GM18519 (cell line): ENCODE results near the gene ECE2.
"Not testable (repeated sequence)": the region's sequence is repeated elsewhere in the genome, so short reads cannot be mapped to it uniquely, and the experiment has no call there.

Experiments used
- ATAC-seq: cut with Tn5 transposase; IDR thresholded peaks from one replicate; pipeline ENCODE4 v1.9.1; 2021; ENCODE audit warnings: mild to moderate bottlenecking, moderate library complexity; ENCODE audit not compliant: unreplicated experiment, low FRiP score

ECE2 gene

DNA sequence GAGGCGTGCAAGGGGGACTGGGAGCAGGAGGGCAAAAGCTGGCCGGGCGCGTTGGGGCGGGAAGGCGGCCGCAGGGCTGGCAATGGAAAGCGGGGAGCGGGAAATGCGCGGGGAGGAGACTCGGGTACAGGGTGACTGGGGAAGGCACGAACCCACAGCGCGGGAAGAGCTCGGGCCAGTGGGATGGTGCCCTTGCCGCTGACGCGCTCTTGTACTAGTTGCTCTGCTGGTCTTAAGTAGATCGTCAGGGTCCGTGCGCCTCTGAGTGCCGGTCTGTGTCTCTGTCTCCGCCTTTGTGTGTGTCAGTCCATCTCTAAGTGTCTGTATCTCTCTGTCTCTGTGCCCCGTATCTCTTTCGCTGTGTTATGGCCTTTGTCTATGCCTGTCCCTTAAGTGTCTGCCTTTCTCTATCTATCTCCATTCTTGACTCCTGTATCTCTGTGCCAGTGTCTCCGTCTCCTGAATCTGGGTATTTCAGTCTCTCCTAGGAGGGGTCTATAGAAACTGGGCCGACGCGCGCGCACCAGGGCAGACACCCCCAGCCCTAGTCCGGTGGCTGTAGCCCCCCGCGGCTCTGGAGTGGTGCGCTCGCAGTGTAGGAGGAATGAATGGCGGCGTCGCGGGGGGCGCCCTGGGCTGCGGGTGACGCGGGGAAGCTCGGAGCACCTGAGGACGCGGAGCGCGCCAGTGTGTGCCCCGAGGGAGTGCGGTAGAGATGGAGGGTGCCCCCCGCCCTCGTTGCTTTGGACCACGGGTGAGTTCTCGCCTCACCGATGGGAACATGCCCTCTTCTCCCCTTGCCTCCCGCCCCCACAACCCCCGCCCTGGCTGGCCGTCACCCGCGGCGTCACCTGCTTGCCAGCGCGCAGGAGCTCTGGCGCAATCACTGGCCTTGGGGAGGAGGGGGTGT is 13.7 kb upstream of the ECE2 start:
- no peak for ATAC-seq

DNA sequence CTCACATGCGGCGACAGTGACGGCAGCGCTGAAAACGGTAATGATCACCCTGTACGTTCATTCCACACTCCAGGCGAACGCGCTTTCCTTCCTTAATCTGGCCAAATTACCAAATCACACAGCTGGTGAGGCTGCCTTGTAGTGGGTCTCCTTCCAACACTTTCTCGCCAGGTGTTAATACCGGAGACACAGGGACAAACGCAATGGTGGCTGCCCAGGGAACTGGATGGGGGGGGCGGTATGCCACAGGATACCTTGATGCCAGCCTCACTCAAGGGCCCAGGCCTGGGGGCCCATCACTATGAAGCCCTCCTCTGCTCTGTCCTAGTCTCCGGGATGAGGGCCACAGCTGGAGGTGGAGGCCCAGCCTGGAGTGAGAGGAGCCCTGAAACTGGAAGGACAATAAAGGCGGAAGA is 13.1 kb upstream of the ECE2 start:
- ATAC-seq = no peak

GRCh38 chr3:184267249-184267648 is 8.6 kb upstream of the ECE2 start:
- ATAC-seq = not testable (repeated sequence)

- ATAC-seq = no peak
These were observed 3.6 kb upstream of the ECE2 start for GRCh38 chr3:184272269-184272668.

GRCh38 chr3:184275381-184275701 is 481 bp upstream of the ECE2 start:
- ATAC-seq = no peak

- no peak for ATAC-seq
These were observed 1.5 kb downstream of the ECE2 start for GRCh38 chr3:184277366-184277765.

DNA sequence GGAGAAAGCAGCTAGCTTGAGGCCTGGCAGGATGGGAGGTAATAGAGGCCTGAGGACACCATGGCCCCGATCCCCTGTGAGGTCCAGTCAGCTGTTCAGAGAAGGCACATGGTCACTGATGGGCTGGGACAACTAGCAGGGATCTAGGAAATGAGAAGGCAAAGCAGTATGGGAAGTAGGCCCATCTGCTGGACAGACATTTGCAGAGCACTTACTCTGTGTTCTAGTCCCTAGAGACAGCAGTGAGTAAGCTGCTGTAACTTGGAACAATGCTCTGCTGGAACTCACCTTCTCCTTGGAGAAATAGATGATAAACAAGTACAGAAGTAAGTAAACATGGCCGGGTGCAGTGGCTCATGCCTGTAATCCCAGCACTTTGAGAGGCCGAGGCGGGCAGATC is 7.1 kb downstream of the ECE2 start:
- ATAC-seq = no peak

DNA sequence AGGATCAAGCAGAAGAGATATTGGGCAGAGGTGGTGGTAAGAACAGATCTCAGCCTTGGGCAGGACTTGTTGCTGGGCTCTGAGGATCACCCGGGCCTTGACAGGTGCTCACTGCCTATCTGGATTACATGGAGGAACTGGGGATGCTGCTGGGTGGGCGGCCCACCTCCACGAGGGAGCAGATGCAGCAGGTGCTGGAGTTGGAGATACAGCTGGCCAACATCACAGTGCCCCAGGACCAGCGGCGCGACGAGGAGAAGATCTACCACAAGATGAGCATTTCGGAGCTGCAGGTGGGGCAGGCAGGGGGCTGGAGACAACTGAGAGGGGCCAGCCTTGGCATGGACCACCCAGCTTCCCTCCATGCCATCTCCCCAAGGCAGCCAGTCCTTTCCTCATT is 7.9 kb downstream of the ECE2 start:
- ATAC-seq = no peak

DNA sequence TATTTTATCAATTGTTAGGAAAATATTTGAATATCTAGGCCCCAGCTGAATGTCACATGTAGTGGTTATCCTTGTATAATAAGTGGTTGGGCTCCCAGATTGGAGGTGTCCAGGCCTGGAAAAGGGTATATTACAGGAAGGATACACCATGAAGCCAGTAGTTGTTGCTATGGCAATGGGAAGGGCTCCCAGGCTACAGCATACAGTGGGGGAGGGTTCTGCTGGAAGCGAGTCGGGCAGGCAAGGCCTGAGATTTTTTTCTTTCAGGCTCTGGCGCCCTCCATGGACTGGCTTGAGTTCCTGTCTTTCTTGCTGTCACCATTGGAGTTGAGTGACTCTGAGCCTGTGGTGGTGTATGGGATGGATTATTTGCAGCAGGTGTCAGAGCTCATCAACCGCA is 8.9 kb downstream of the ECE2 start:
- ATAC-seq = no peak

- ATAC-seq = no peak
These were observed 13.7 kb downstream of the ECE2 start for GRCh38 chr3:184289426-184289938.

GRCh38 chr3:184290331-184290730 is 14.5 kb downstream of the ECE2 start:
- no peak for ATAC-seq

DNA sequence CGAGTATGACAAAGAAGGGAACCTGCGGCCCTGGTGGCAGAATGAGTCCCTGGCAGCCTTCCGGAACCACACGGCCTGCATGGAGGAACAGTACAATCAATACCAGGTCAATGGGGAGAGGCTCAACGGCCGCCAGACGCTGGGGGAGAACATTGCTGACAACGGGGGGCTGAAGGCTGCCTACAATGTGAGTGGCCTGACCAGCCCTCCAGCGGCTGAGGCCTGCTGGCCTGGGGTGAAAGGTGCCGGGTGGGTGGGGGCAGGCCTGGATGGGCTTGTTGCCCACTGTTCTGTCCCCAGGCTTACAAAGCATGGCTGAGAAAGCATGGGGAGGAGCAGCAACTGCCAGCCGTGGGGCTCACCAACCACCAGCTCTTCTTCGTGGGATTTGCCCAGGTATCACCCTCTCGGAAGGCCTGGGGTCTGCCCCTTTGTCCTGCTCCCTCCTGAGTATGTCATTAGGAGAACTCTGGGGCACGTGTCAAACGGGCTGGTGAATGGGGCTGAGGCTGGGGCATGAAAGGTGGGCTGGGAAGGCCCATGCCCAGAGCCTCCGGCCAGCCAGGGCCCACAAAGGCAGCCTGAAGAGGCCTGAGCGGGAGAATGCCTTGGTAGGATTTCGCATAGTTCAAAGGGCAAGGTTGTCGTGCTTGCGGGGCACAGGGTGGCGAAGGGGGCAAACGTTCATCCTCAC is 15.4 kb downstream of the ECE2 start:
- no peak for ATAC-seq

- no peak for ATAC-seq
These were observed 16.1 kb downstream of the ECE2 start for GRCh38 chr3:184291738-184292445.

- no peak for ATAC-seq
These were observed 19.9 kb downstream of the ECE2 start for GRCh38 chr3:184295771-184296170.

GRCh38 chr3:184296616-184297015 is 20.8 kb downstream of the ECE2 start:
- no peak for ATAC-seq

- ATAC-seq = peak; percentile 85
These were observed 23.1 kb downstream of the ECE2 start, which contains the start of gene PSMD2 for GRCh38 chr3:184298759-184299487. PSMD2 (plus strand) TSS chr3:184299241; CDS start chr3:184299267, 26 bp downstream.

DNA sequence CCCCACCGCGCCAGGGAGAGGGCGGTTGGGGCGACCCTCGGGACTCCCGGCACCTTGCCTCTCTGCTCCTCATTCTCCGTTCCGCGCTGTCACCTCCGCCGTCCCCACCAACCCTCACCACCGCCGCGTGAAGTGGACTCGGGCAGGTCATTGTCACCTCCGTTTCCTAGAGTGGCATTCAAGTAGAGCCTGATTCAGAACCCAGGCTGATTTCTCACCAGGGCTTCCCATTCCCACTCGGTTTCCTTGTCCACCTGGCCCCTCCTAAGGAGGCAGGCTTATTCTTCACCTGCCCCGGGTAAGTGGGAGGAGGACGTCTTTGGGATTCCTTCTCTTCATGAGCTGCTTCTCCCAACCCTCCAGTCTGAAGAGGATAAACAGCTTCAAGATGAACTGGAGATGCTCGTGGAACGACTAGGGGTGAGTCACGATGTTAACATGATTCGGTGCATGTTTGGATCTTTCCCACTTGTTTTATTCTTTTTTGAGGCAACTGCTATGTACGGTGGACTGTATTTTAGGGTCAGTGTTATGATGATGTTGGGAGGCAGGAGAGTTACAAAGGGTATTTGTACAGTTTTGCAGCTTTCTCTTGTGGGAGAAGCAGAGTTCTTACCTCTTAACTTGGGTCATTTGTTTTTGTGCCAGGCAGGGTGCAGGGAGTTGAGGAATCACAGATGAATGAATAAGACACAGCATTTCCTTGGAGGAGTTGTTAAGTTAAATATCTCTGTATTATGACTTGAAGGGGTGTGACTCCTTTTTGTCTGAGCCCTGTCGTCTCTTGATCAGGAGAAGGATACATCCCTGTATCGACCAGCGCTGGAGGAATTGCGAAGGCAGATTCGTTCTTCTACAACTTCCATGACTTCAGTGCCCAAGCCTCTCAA is 23.9 kb downstream of the ECE2 start:
- ATAC-seq = no peak

DNA sequence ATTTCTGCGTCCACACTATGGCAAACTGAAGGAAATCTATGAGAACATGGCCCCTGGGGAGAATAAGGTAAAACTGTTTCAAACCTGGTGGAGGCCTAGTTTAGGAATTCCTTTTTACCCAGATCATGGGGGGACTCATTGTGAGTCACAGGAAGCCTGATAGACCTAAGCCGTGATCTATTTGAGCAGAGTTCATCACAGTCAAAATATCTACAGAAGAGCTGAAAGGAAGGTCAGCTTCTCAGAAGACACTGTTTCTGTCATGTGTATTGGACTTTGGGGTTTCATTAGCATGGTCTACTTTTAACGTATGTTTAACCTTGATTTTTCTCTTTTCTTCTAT is 24.5 kb downstream of the ECE2 start:
- no peak for ATAC-seq

- ATAC-seq = no peak
These were observed 29.8 kb downstream of the ECE2 start for GRCh38 chr3:184305577-184305976.
